SK-N-SH (cell line): ENCODE data around the gene DNASE2. TPM values are rescaled to one million over a fixed set of nuclear protein-coding genes. Genes with fewer than 3 reads are reported as not detected.

Source experiments
- CTCF ChIA-PET: fragments of 300-600, 350-600 bp; formaldehyde crosslinking; extraction: SDS; loops from one replicate; lab custom pipeline; 2021; lab: Yijun Ruan, JAX
- POLR2A ChIA-PET: fragments of 350-600 bp; sonication (Branson Sonifier 250); formaldehyde crosslinking; extraction: SDS; loops from one replicate; lab custom pipeline; 2020; ENCODE audit warnings: antibody characterized with exemption, inconsistent platforms; lab: Yijun Ruan, JAX
- DNase-seq: peaks from one replicate; pipeline ENCODE4 v3.0.0; 2012
- H2AFZ ChIP-seq: fragments of 200-600 bp; sonication (generic); 2 replicates; pipeline ENCODE4 v1.8.1; 2016; ENCODE audit warnings: antibody characterized with exemption, mild to moderate bottlenecking, low read depth
- H3F3A ChIP-seq: fragments of 200-600 bp; sonication (generic); replicated peaks from 2 replicates; pipeline ENCODE3; 2016; ENCODE audit warnings: antibody characterized with exemption, mild to moderate bottlenecking; ENCODE audit not compliant: insufficient read depth
- H3K27ac ChIP-seq, 2 experiments: fragments of 200-500 bp in 1 of 2; fragments of 200-600 bp in 1 of 2; sonication (Bioruptor generic) in 1 of 2; sonication (generic), shearing (Covaris generic) in 1 of 2; 2 replicates each; pipeline versions ENCODE4 v1.5.1 to v1.6.1; 2014 to 2016; ENCODE audit warnings: low read depth in 2 of 2, inconsistent platforms in 1 of 2, low read length in 1 of 2, mild to moderate bottlenecking in 1 of 2, mixed read lengths in 1 of 2
- H3K27me3 ChIP-seq: fragments of 200-600 bp; sonication (generic), shearing (Covaris generic); 2 replicates; pipeline ENCODE4 v1.6.1; 2016; ENCODE audit warnings: mixed run types; ENCODE audit not compliant: insufficient read depth
- H3K36me3 ChIP-seq, 2 experiments: fragments of 200-500 bp in 1 of 2; fragments of 200-600 bp in 1 of 2; sonication (Bioruptor generic) in 1 of 2; sonication (generic) in 1 of 2; replicated peaks in 1 of 2; 2 replicates each; pipeline versions ENCODE3 to v1.5.1; 2014 to 2016; ENCODE audit warnings: low read length in 1 of 2, mild to moderate bottlenecking in 1 of 2; ENCODE audit not compliant: insufficient read depth in 2 of 2, control insufficient read depth in 1 of 2
- H3K4me1 ChIP-seq, 2 experiments: fragments of 200-500 bp in 1 of 2; fragments of 200-600 bp in 1 of 2; sonication (Bioruptor generic) in 1 of 2; sonication (generic), shearing (Covaris generic) in 1 of 2; 2 replicates each; pipeline versions ENCODE4 v1.5.1 to v1.6.1; 2014 to 2016; ENCODE audit warnings: low read depth in 1 of 2, low read length in 1 of 2, mixed run types in 1 of 2; ENCODE audit not compliant: insufficient read depth in 2 of 2, control insufficient read depth in 1 of 2
- H3K4me2 ChIP-seq: fragments of 200-600 bp; sonication (generic), shearing (Covaris generic); 2 replicates; pipeline ENCODE4 v1.6.1; 2017; ENCODE audit warnings: mixed run types
- H3K4me3 ChIP-seq, 2 experiments: fragments of 200-500 bp in 1 of 2; fragments of 200-600 bp in 1 of 2; sonication (Bioruptor generic) in 1 of 2; sonication (generic), shearing (Covaris generic) in 1 of 2; 2 replicates each; pipeline versions ENCODE4 v1.5.1 to v1.8.1; 2014 to 2016; ENCODE audit warnings: low read depth in 2 of 2, inconsistent platforms in 1 of 2, low read length in 1 of 2, mild to moderate bottlenecking in 1 of 2, mixed read lengths in 1 of 2, moderate library complexity in 1 of 2
- H3K79me2 ChIP-seq: fragments of 200-600 bp; sonication (generic); 2 replicates; pipeline ENCODE4 v1.8.1; 2017; ENCODE audit warnings: mild to moderate bottlenecking; ENCODE audit not compliant: insufficient read depth
- H3K9ac ChIP-seq: fragments of 200-600 bp; sonication (generic); 2 replicates; pipeline ENCODE4 v1.6.1; 2017; ENCODE audit warnings: mixed run types
- H3K9me2 ChIP-seq: fragments of 200-600 bp; sonication (generic); 2 replicates; pipeline ENCODE4 v1.6.1; 2017; ENCODE audit warnings: mixed run types
- H3K9me3 ChIP-seq: fragments of 200-600 bp; sonication (generic); 2 replicates; pipeline ENCODE4 v1.6.1; 2017; ENCODE audit warnings: mixed run types, mild to moderate bottlenecking, moderate library complexity
- H4K20me1 ChIP-seq: fragments of 200-600 bp; sonication (generic); 2 replicates; pipeline ENCODE4 v1.6.1; 2017; ENCODE audit warnings: mild to moderate bottlenecking, mixed run types; ENCODE audit not compliant: insufficient read depth
- ELF1 ChIP-seq: IDR thresholded peaks from 2 replicates; pipeline ENCODE4 v1.4.0; 2012
- EP300 ChIP-seq, 2 experiments: IDR thresholded peaks; 2 replicates each; pipeline versions ENCODE4 v1.4.0 to v1.6.1; 2012; ENCODE audit warnings: borderline replicate concordance in 1 of 2, low read depth in 1 of 2, low read length in 1 of 2
- FOSL2 ChIP-seq: IDR thresholded peaks from 2 replicates; pipeline ENCODE4 v1.4.0; 2012; ENCODE audit warnings: low read depth, mild to moderate bottlenecking, moderate library complexity, borderline replicate concordance
- GABPA ChIP-seq: IDR thresholded peaks from 2 replicates; pipeline ENCODE4 v1.4.0; 2012; ENCODE audit warnings: low read depth, mild to moderate bottlenecking
- GATA2 ChIP-seq: sonication (generic); formaldehyde crosslinking; IDR thresholded peaks from 2 replicates; pipeline ENCODE4 v1.5.0; 2020; ENCODE audit warnings: mild to moderate bottlenecking, missing genetic modification reagents
- POLR2AphosphoS5 ChIP-seq: IDR thresholded peaks from 2 replicates; pipeline ENCODE4 v1.6.1; 2012; ENCODE audit warnings: low read depth, low read length
- RXRA ChIP-seq: IDR thresholded peaks from 2 replicates; pipeline ENCODE4 v1.4.0; 2012; ENCODE audit warnings: low read depth, mild to moderate bottlenecking, borderline replicate concordance
- TAF1 ChIP-seq: IDR thresholded peaks from 2 replicates; pipeline ENCODE4 v1.6.1; 2012; ENCODE audit warnings: low read depth, mild to moderate bottlenecking, low read length, moderate library complexity, borderline replicate concordance
- TCF12 ChIP-seq: IDR thresholded peaks from 2 replicates; pipeline ENCODE4 v1.4.0; 2012
- WGBS: methylation state at CpG from one replicate; pipeline ENCODE4 v1.1.6; 2017; ENCODE audit warnings: low lambda C conversion rate; 5-methylcytosine and 5-hydroxymethylcytosine counted together
- polyA plus RNA-seq, 3 experiments: library from polyadenylated mRNA; depleted of rRNA; stranded (reverse); fragments of >200 nt; gene quantifications; 2 replicates each; pipeline ENCODE4 v1.2.3, GENCODE V29; 2012
- TF ChIP-seq, protein P1 (sequence below): fragments of 200-600 bp; sonication (generic); IDR thresholded peaks from 2 replicates; pipeline ENCODE4 v1.6.1; 2017; ENCODE audit warnings: antibody characterized with exemption, mild to moderate bottlenecking, moderate library complexity
- TF ChIP-seq, protein P2 (sequence below): IDR thresholded peaks from 2 replicates; pipeline ENCODE4 v1.6.1; 2012; ENCODE audit warnings: mild to moderate bottlenecking, low read depth, low read length, moderate library complexity

Gene DNASE2
- polyA plus RNA-seq, 1 of the 3 experiments (the other 2 are of a cell fraction): 29.8 TPM

DNA sequence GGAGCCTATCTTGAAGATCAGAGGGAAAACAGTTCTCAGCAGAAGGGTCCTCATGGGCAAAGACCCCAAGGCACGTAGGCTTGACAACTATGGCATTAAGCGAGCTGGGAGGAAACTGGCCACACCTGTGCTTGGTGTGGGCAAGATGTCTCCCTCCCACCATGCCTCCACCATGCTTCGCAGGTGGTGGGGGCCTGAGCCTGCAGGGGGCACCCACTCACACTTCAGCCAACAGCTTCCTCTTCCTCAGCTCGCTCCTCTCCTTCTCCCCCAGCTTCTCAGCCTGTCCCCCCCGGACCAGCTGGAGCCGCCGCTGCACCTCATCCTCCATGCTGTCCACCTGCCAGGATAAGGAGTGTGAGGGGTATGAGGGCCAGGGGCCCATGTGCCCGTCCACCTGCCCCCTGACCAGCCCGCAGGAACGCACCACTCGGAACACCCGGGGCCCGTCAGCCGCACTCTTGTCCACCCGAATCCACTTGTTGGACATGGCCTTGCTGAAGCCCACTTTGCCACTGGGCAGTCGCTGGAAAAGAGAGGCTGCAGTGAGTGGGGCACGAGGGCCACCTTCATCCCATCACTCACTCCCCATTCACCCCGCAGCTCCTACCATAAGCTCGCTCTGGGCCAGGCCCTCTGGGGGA, 48.9 kb upstream of the DNASE2 start:
- Histone ChIP-seq H4K20me1 (0 out of 2 replicates have a peak, but pooled peaks cover 4% of the 10 kb centered on the region), H3K9me3 (no peaks in the 10 kb centered on the region), H3K4me2 (no peak overlapping the region), H3K4me3 (no peak overlapping the region), H3K36me3 (peaks cover 16 to 35% of the 10 kb centered on the region in 2 experiments), H3K9me2 (no peaks in the 10 kb centered on the region), H3K4me1 (peaks cover 0 to 7% of the 10 kb centered on the region in 2 experiments; a peak in 1 of 4 replicates), H3K79me2 (peaks cover 40% of the 10 kb centered on the region), H2AFZ (no peak overlapping the region), H3F3A (no peaks in the 10 kb centered on the region), H3K27ac (no peak overlapping the region), H3K27me3 (no peaks in the 10 kb centered on the region), H3K9ac (no peak overlapping the region)
- WGBS: 98% methylated on average over 18 of the region's 19 CpGs
- no peak for TF ChIP-seq ELF1
- TF ChIP-seq TCF12: no peak
- no peak for TF ChIP-seq GABPA
- no peak for TF ChIP-seq FOSL2
- no peak for TF ChIP-seq GATA2 (CRISPR knock-in tag)
- no peak for TF ChIP-seq POLR2AphosphoS5
- TF ChIP-seq EP300 (IDR thresholded peaks at IDR 0.05; ENCODE audit: borderline replicate concordance in 1 of 2, low read depth in 1 of 2, low read length in 1 of 2): no peak
- TF ChIP-seq, protein P1, sequence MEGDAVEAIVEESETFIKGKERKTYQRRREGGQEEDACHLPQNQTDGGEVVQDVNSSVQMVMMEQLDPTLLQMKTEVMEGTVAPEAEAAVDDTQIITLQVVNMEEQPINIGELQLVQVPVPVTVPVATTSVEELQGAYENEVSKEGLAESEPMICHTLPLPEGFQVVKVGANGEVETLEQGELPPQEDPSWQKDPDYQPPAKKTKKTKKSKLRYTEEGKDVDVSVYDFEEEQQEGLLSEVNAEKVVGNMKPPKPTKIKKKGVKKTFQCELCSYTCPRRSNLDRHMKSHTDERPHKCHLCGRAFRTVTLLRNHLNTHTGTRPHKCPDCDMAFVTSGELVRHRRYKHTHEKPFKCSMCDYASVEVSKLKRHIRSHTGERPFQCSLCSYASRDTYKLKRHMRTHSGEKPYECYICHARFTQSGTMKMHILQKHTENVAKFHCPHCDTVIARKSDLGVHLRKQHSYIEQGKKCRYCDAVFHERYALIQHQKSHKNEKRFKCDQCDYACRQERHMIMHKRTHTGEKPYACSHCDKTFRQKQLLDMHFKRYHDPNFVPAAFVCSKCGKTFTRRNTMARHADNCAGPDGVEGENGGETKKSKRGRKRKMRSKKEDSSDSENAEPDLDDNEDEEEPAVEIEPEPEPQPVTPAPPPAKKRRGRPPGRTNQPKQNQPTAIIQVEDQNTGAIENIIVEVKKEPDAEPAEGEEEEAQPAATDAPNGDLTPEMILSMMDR: no peak
- no peak for TF ChIP-seq TAF1
- TF ChIP-seq RXRA: no peak
- TF ChIP-seq, protein P2, sequence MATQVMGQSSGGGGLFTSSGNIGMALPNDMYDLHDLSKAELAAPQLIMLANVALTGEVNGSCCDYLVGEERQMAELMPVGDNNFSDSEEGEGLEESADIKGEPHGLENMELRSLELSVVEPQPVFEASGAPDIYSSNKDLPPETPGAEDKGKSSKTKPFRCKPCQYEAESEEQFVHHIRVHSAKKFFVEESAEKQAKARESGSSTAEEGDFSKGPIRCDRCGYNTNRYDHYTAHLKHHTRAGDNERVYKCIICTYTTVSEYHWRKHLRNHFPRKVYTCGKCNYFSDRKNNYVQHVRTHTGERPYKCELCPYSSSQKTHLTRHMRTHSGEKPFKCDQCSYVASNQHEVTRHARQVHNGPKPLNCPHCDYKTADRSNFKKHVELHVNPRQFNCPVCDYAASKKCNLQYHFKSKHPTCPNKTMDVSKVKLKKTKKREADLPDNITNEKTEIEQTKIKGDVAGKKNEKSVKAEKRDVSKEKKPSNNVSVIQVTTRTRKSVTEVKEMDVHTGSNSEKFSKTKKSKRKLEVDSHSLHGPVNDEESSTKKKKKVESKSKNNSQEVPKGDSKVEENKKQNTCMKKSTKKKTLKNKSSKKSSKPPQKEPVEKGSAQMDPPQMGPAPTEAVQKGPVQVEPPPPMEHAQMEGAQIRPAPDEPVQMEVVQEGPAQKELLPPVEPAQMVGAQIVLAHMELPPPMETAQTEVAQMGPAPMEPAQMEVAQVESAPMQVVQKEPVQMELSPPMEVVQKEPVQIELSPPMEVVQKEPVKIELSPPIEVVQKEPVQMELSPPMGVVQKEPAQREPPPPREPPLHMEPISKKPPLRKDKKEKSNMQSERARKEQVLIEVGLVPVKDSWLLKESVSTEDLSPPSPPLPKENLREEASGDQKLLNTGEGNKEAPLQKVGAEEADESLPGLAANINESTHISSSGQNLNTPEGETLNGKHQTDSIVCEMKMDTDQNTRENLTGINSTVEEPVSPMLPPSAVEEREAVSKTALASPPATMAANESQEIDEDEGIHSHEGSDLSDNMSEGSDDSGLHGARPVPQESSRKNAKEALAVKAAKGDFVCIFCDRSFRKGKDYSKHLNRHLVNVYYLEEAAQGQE: no peak
- ChIA-PET CTCF (interaction anchor here (1.0 to 1.5 kb wide), 2 partner anchors 93 to 164 kb away, joined by 4 to 6 read pairs; no protein-coding TSS in a partner anchor), POLR2A (interaction anchor here (0.6 kb wide), 1 partner anchor 11 kb away, joined by 3 read pairs; no protein-coding TSS in a partner anchor)
- no peak for DNase-seq
